Suprapubic skin (tissue), 4 donors: ENCODE results near the gene RTCA. TPM values are rescaled to one million over a fixed set of nuclear protein-coding genes. Genes with fewer than 3 reads are reported as not detected.
A peak's percentile ranks its signal among the peaks of the same experiment; 100 is the strongest.
"Not testable (repeated sequence)": the region's sequence is repeated elsewhere in the genome, so short reads cannot be mapped to it uniquely, and the experiment has no call there.

Experiments
- DNase-seq, 2 donors: peaks; one replicate each; pipeline ENCODE4 v3.0.0-alpha.2; 2019; ENCODE audit warnings: low spot score in 2 of 2
- H3K27ac ChIP-seq: fragments of 200-600 bp; sonication (generic); one replicate; pipeline ENCODE4 v1.5.1; 2019
- H3K27me3 ChIP-seq: fragments of 200-600 bp; sonication (generic); one replicate; pipeline ENCODE4 v1.5.1; 2019
- H3K36me3 ChIP-seq: fragments of 200-600 bp; sonication (generic); one replicate; pipeline ENCODE4 v1.5.1; 2019
- H3K4me1 ChIP-seq: fragments of 200-600 bp; sonication (generic); one replicate; pipeline ENCODE4 v1.5.1; 2019
- H3K4me3 ChIP-seq: fragments of 200-600 bp; sonication (generic); one replicate; pipeline ENCODE4 v1.5.1; 2019; ENCODE audit warnings: mild to moderate bottlenecking
- H3K9me3 ChIP-seq: fragments of 200-600 bp; sonication (generic); one replicate; pipeline ENCODE4 v1.5.1; 2019
- CTCF ChIP-seq, 2 donors: fragments of 200-600 bp in 1 of 2; fragments of 450-650 bp in 1 of 2; sonication (generic) in 1 of 2; IDR thresholded peaks; one replicate each; pipeline ENCODE4 v1.5.1; 2016 to 2019; ENCODE audit warnings: antibody characterized with exemption in 2 of 2, mild to moderate bottlenecking in 1 of 2, moderate library complexity in 1 of 2
- EP300 ChIP-seq: sonication (generic); formaldehyde crosslinking; IDR thresholded peaks from one replicate; pipeline ENCODE4 v1.6.1; 2017; ENCODE audit warnings: antibody characterized with exemption
- POLR2A ChIP-seq, 2 donors: fragments of 450-650 bp; IDR thresholded peaks; one replicate each; pipeline ENCODE4 v1.6.1; 2017; ENCODE audit warnings: antibody characterized with exemption in 2 of 2, mild to moderate bottlenecking in 2 of 2, moderate library complexity in 2 of 2
- POLR2AphosphoS5 ChIP-seq, 3 donors: sonication (generic); formaldehyde crosslinking; IDR thresholded peaks; one replicate each; pipeline ENCODE4 v1.6.1; 2017; ENCODE audit warnings: antibody characterized with exemption in 3 of 3
- WGBS: methylation state at CpG from one replicate; pipeline ENCODE4 v1.1.5; 2018; 5-methylcytosine and 5-hydroxymethylcytosine counted together
- total RNA-seq, 4 donors: library from RNA; depleted of rRNA; stranded (reverse); fragments of >200 nt; gene quantifications; one replicate each; pipeline ENCODE4 v1.1.0, GENCODE V29; 2016

The RTCA gene
- total RNA-seq, 4 donors from 2014 or later, result 8.4 to 21.6 (median 14.5) TPM

- no peaks in the 10 kb centered on the region for H3K27me3 ChIP-seq
- H3K27ac ChIP-seq, result peak within 1 kb of the TSS; percentile 88
- H3K4me1 ChIP-seq, result peaks cover 17% of the 10 kb centered on the region
- no peaks in the 10 kb centered on the region for H3K36me3 ChIP-seq
- TF ChIP-seq POLR2A (IDR thresholded peaks at IDR 0.05) (peak; percentile 50 to 75), POLR2AphosphoS5 (IDR thresholded peaks at IDR 0.05) (peak in 2 of 3 donors; percentile 57 to 89), CTCF (IDR thresholded peaks at IDR 0.05) (no peak)
- H3K4me3 ChIP-seq, result peak within 1 kb of the TSS; percentile 81
- H3K9me3 ChIP-seq, result no peaks in the 10 kb centered on the region
- peak; percentile 98 for DNase-seq
- under 1% methylated on average over 14 of the region's 31 CpGs for WGBS
Measured at GRCh38 chr1:100249537-100250257, 16.3 kb upstream of the RTCA start, which contains the start of gene DBT. DBT (minus strand) TSS chr1:100249834; CDS start chr1:100249820, 14 bp downstream.

GRCh38 chr1:100250264-100250663 lies 15.8 kb upstream of the RTCA start:
- no peak for TF ChIP-seq POLR2A (IDR thresholded peaks at IDR 0.05)
- peak; percentile 10 for TF ChIP-seq EP300

GRCh38 chr1:100250807-100251206 lies 15.2 kb upstream of the RTCA start:
- no peak for DNase-seq
- Histone ChIP-seq H3K27ac (no peak overlapping the region), H3K27me3 (no peaks in the 10 kb centered on the region), H3K4me1 (peaks cover 17% of the 10 kb centered on the region), H3K36me3 (no peaks in the 10 kb centered on the region), H3K9me3 (no peaks in the 10 kb centered on the region), H3K4me3 (no peak overlapping the region)
- 98% methylated on average over 3 of the region's 3 CpGs for WGBS
- no peak for TF ChIP-seq POLR2AphosphoS5 (IDR thresholded peaks at IDR 0.05)
- no peak for TF ChIP-seq EP300
- TF ChIP-seq POLR2A (IDR thresholded peaks at IDR 0.05), result no peak
- TF ChIP-seq CTCF (IDR thresholded peaks at IDR 0.05), result no peak

More at GRCh38 chr1:100250264-100250663, 15.8 kb upstream of the RTCA start:
- 0% methylated on average over 1 of the region's 1 CpG for WGBS
- no peak for DNase-seq
- no peaks in the 10 kb centered on the region for H3K27me3 ChIP-seq
- no peaks in the 10 kb centered on the region for H3K9me3 ChIP-seq
- H3K36me3 ChIP-seq, result no peaks in the 10 kb centered on the region
- H3K4me3 ChIP-seq, result peak overlapping the region; percentile 81
- H3K27ac ChIP-seq, result peak overlapping the region; percentile 35
- H3K4me1 ChIP-seq, result peaks cover 17% of the 10 kb centered on the region

- 59% methylated on average over 4 of the region's 4 CpGs for WGBS
- H3K27ac ChIP-seq, result no peak overlapping the region
- H3K36me3 ChIP-seq, result no peaks in the 10 kb centered on the region
- H3K4me3 ChIP-seq, result no peak overlapping the region
- H3K4me1 ChIP-seq, result peaks cover 17% of the 10 kb centered on the region
- H3K9me3 ChIP-seq, result no peaks in the 10 kb centered on the region
- TF ChIP-seq CTCF (IDR thresholded peaks at IDR 0.05) (no peak), POLR2AphosphoS5 (IDR thresholded peaks at IDR 0.05) (no peak), POLR2A (IDR thresholded peaks at IDR 0.05) (no peak), EP300 (no peak)
- no peaks in the 10 kb centered on the region for H3K27me3 ChIP-seq
- no peak for DNase-seq
Measured at GRCh38 chr1:100252901-100253300, 13.1 kb upstream of the RTCA start.

- Histone ChIP-seq H3K9me3 (no peaks in the 10 kb centered on the region), H3K27me3 (no peaks in the 10 kb centered on the region), H3K36me3 (no peaks in the 10 kb centered on the region), H3K4me1 (peaks cover 13% of the 10 kb centered on the region), H3K27ac (no peak overlapping the region), H3K4me3 (no peak overlapping the region)
- 53% methylated on average over 10 of the region's 10 CpGs for WGBS
- TF ChIP-seq EP300 (no peak), CTCF (IDR thresholded peaks at IDR 0.05) (no peak), POLR2AphosphoS5 (IDR thresholded peaks at IDR 0.05) (no peak), POLR2A (IDR thresholded peaks at IDR 0.05) (no peak)
- no peak for DNase-seq
Measured at GRCh38 chr1:100253552-100253951, 12.5 kb upstream of the RTCA start.

- not testable (repeated sequence) for H3K4me1 ChIP-seq, H3K36me3 ChIP-seq, H3K27me3 ChIP-seq, H3K4me3 ChIP-seq, H3K27ac ChIP-seq, DNase-seq, H3K9me3 ChIP-seq
- WGBS, result 89% methylated on average over 5 of the region's 5 CpGs
Measured at GRCh38 chr1:100256273-100256672, 9.7 kb upstream of the RTCA start.

GRCh38 chr1:100258427-100258826 lies 7.6 kb upstream of the RTCA start:
- H3K4me1 ChIP-seq, DNase-seq, H3K27ac ChIP-seq, H3K9me3 ChIP-seq, H3K4me3 ChIP-seq, H3K27me3 ChIP-seq, H3K36me3 ChIP-seq: not testable (repeated sequence)
- 77% methylated on average over 6 of the region's 6 CpGs for whole genome bisulfite sequencing
